K562 (cell line): ENCODE results near the gene LRRC49. TPM values are rescaled to one million over a fixed set of nuclear protein-coding genes. Genes with fewer than 3 reads are reported as not detected.

ENCODE experiments used
- ATAC-seq: fragments of 200-7000 bp; cut with Tn5 transposase; 3 replicates; pipeline ENCODE4 v1.9.1; 2020; ENCODE audit warnings: moderate library complexity
- BruUV-seq: library from RNA; stranded (reverse); fragments of 400-500 nt; replicated peaks from 2 replicates; lab custom pipeline; 2021; lab: Mats Ljungman, UMichigan
- CTCF ChIA-PET: fragments of 300-600 bp; formaldehyde crosslinking; extraction: SDS; loops from one replicate; lab custom pipeline; 2021; ENCODE audit warnings: low intra/inter-chr PET ratio; lab: Yijun Ruan, JAX
- POLR2A ChIA-PET: fragments of 300-600, 350-650 bp; sonication (Branson Sonifier 250); formaldehyde crosslinking; extraction: SDS; loops from one replicate; lab custom pipeline; 2021; ENCODE audit warnings: antibody characterized with exemption, inconsistent platforms; lab: Yijun Ruan, JAX
- DNase-seq, 4 experiments: peaks; one replicate each; pipeline versions ENCODE4 v3.0.0 to v3.0.0-alpha.2; 2011 to 2018; ENCODE audit warnings: low spot score in 3 of 4, mixed read lengths in 3 of 4; ENCODE audit errors: extremely low read depth in 1 of 4
- FAIRE-seq: peaks from 2 replicates; lab custom pipeline; 2011; peaks lifted over from hg19 to GRCh38; lab: Jason Lieb, UNC
- H2AFZ ChIP-seq: 2 replicates; pipeline ENCODE4 v1.6.0; 2011; ENCODE audit warnings: low read depth, low read length, control low read depth, inconsistent platforms
- H3K27ac ChIP-seq: fragments of 200-600 bp; 3 replicates; pipeline ENCODE4 v1.8.0; 2011; ENCODE audit warnings: low read depth, mild to moderate bottlenecking, control low read depth, inconsistent platforms, low read length, moderate library complexity, mixed read lengths; ENCODE audit errors: extremely low read depth
- H3K27me3 ChIP-seq, 2 experiments: fragments of 300-600 bp in 1 of 2; 2 replicates in 1 of 2; 3 replicates in 1 of 2; pipeline versions ENCODE4 v1.6.0 to v1.8.0; 2011; ENCODE audit warnings: inconsistent platforms in 2 of 2, low read length in 2 of 2, mild to moderate bottlenecking in 1 of 2, mixed read lengths in 1 of 2, moderate library complexity in 1 of 2; ENCODE audit not compliant: control insufficient read depth in 2 of 2, insufficient read depth in 2 of 2
- H3K36me3 ChIP-seq: fragments of 300-600 bp; 3 replicates; pipeline ENCODE4 v1.8.0; 2011; ENCODE audit warnings: mild to moderate bottlenecking, low read length, inconsistent platforms; ENCODE audit not compliant: control insufficient read depth, insufficient read depth
- H3K4me1 ChIP-seq, 2 experiments: fragments of 200-600 bp in 1 of 2; replicated peaks in 1 of 2; 2 replicates in 1 of 2; 3 replicates in 1 of 2; pipeline versions ENCODE4 v1.5.1 to v1.8.0; 2011; ENCODE audit warnings: inconsistent platforms in 2 of 2, low read length in 2 of 2, mild to moderate bottlenecking in 1 of 2, mixed read lengths in 1 of 2, moderate library complexity in 1 of 2; ENCODE audit not compliant: control insufficient read depth in 2 of 2, insufficient read depth in 2 of 2
- H3K4me2 ChIP-seq: 2 replicates; pipeline ENCODE4 v1.6.1; 2011; ENCODE audit warnings: low read length, control low read depth, inconsistent platforms, mixed read lengths; ENCODE audit not compliant: insufficient read depth
- H3K4me3 ChIP-seq: fragments of 200-600 bp; sonication (generic), shearing (Covaris generic); 2 replicates; pipeline ENCODE4 v1.5.1; 2016; ENCODE audit warnings: control low read depth, inconsistent platforms
- H3K79me2 ChIP-seq: fragments of 200-600 bp; 3 replicates; pipeline ENCODE4 v1.8.0; 2011; ENCODE audit warnings: low read length, inconsistent platforms; ENCODE audit not compliant: control insufficient read depth, insufficient read depth
- H3K9ac ChIP-seq, 2 experiments: 2 replicates each; pipeline versions ENCODE4 v1.6.0 to v1.6.1; 2011; ENCODE audit warnings: low read depth in 2 of 2, low read length in 2 of 2, control low read depth in 1 of 2, inconsistent platforms in 1 of 2, mild to moderate bottlenecking in 1 of 2, mixed read lengths in 1 of 2; ENCODE audit not compliant: insufficient read depth in 1 of 2
- H3K9me1 ChIP-seq: one replicate; pipeline ENCODE4 v1.6.0; 2011; ENCODE audit warnings: inconsistent platforms, mild to moderate bottlenecking, low read length, moderate library complexity; ENCODE audit not compliant: control insufficient read depth, insufficient read depth
- H3K9me3 ChIP-seq: replicated peaks from 2 replicates; pipeline ENCODE4 v1.5.1; 2011; ENCODE audit warnings: low read depth, low read length, inconsistent platforms; ENCODE audit not compliant: control insufficient read depth, insufficient read depth
- H4K20me1 ChIP-seq: replicated peaks from 2 replicates; pipeline ENCODE4 v1.6.1; 2011; ENCODE audit warnings: low read length, inconsistent platforms, mixed read lengths; ENCODE audit not compliant: control insufficient read depth, insufficient read depth
- CBX1 ChIP-seq: sonication (generic); IDR thresholded peaks from 2 replicates; pipeline ENCODE4 v1.6.1; 2016; ENCODE audit warnings: antibody characterized with exemption, low read depth, mild to moderate bottlenecking
- CBX5 ChIP-seq: IDR thresholded peaks from 2 replicates; pipeline ENCODE4 v1.6.1; 2014; ENCODE audit warnings: low read depth, borderline replicate concordance
- EP400 ChIP-seq: fragments of 450-650 bp; IDR thresholded peaks from 2 replicates; pipeline ENCODE4 v1.6.1; 2017; ENCODE audit warnings: antibody characterized with exemption, mild to moderate bottlenecking, moderate library complexity
- RBM34 ChIP-seq: fragments of 200-400 bp; formaldehyde crosslinking; IDR thresholded peaks from 2 replicates; pipeline ENCODE4 v1.6.1; 2018; ENCODE audit warnings: low read length, borderline replicate concordance; ENCODE audit not compliant: insufficient read depth
- WGBS: fragments of 100-300 bp; shearing (Covaris generic); methylation state at CpG from one replicate; pipeline ENCODE4 v1.1.6; 2016; ENCODE audit warnings: low coverage, mixed read lengths; ENCODE audit not compliant: insufficient coverage; ENCODE audit errors: missing lambda C conversion rate; 5-methylcytosine and 5-hydroxymethylcytosine counted together
- in situ Hi-C: fragments of 300-500 bp; cut with MboI; formaldehyde crosslinking; loops from 4 replicates; pipeline ENCODE4 v1.15.0; 2018; ENCODE audit warnings: inconsistent platforms, mixed read lengths
- intact Hi-C: fragments of 100-400 bp; cut with micrococcal nuclease; formaldehyde crosslinking; loops from 2 replicates; pipeline ENCODE4 v1.14.2; 2022
- polyA plus RNA-seq, 8 experiments: library from polyadenylated mRNA; depleted of rRNA in 4 of 8; stranded (reverse) in 5 of 8; unstranded in 3 of 8; fragments of >200 nt; fragmentation: Nextera tagmentation in 2 of 8; fragmentation: Illumina TruSeq in 1 of 8; extraction: Ambion mirVana in 2 of 8; extraction: Trizol in 1 of 8; gene quantifications; 2 replicates each; pipeline versions ENCODE4 v1.2.1 to v1.2.3, GENCODE V29; 2011 to 2014; ENCODE audit warnings: inconsistent platforms in 1 of 8, missing spikeins in 1 of 8
- total RNA-seq, 7 experiments: library from RNA; depleted of rRNA in 6 of 7; stranded (reverse); fragments of >200 nt in 6 of 7; fragmentation: Illumina TruSeq in 2 of 7; extraction: Trizol in 2 of 7; gene quantifications; 2 replicates each; pipeline versions ENCODE4 v1.2.1 to v1.2.3, GENCODE V29; 2011 to 2021; ENCODE audit warnings: low replicate concordance in 1 of 7
- TF ChIP-seq, protein P1 (sequence below): fragments of 250-450 bp; sonication (Bioruptor Pico); IDR thresholded peaks from 2 replicates; pipeline ENCODE4 v1.4.0; 2020; ENCODE audit warnings: mild to moderate bottlenecking, moderate library complexity
- TF ChIP-seq, protein P2 (sequence below): sonication (generic); formaldehyde crosslinking; IDR thresholded peaks from 2 replicates; pipeline ENCODE4 v1.8.0; 2023; ENCODE audit warnings: mild to moderate bottlenecking, missing genetic modification reagents

Gene LRRC49
- total and polyA plus RNA-seq, 9 of the 15 experiments (the other 6 are each of a cell fraction or from before 2014, with no cell fraction given): 0.32 TPM; not detected in 8

DNA sequence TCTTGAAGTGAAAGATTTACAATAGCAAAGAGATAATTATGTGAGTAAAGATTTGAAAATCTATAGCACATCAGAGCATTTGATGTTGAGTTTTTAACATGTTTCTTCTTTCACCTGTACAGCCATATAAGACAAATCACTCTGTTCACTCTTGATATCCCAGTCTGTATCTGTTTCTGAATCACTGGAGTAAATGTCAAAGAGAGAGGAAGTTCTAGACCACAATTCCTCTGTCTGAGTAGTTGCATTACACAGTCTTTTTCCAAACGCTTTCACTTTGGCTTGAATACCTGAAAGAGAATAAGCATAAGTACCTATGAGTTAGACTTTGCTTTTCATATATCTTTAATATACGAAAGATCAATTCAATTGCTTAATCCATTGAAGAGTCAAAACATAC is 10.3 kb upstream of the LRRC49 start:
- no peaks in the 10 kb centered on the region for H3K36me3 ChIP-seq
- no TSS peak for BruUV-seq
- no peak for ATAC-seq
- H3K4me2 ChIP-seq: no peak overlapping the region
- H3K9ac ChIP-seq: no peak overlapping the region
- H3K4me3 ChIP-seq: no peak overlapping the region
- no peak for DNase-seq
- H3K4me1 ChIP-seq: no peaks in the 10 kb centered on the region
- in situ Hi-C loops (no loop called here), intact Hi-C loops (no loop called here)
- H3K79me2 ChIP-seq: no peaks in the 10 kb centered on the region
- H3K9me1 ChIP-seq: no peaks in the 10 kb centered on the region
- CTCF ChIA-PET: no interaction called here
- TF ChIP-seq, protein P1, sequence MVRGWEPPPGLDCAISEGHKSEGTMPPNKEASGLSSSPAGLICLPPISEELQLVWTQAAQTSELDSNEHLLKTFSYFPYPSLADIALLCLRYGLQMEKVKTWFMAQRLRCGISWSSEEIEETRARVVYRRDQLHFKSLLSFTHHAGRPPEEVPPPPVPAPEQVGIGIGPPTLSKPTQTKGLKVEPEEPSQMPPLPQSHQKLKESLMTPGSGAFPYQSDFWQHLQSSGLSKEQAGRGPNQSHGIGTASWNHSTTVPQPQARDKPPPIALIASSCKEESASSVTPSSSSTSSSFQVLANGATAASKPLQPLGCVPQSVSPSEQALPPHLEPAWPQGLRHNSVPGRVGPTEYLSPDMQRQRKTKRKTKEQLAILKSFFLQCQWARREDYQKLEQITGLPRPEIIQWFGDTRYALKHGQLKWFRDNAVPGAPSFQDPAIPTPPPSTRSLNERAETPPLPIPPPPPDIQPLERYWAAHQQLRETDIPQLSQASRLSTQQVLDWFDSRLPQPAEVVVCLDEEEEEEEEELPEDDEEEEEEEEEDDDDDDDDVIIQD: no peak
- TF ChIP-seq CBX1 (no peak), EP400 (no peak), RBM34 (no peak), CBX5 (no peak)
- TF ChIP-seq, protein P2, sequence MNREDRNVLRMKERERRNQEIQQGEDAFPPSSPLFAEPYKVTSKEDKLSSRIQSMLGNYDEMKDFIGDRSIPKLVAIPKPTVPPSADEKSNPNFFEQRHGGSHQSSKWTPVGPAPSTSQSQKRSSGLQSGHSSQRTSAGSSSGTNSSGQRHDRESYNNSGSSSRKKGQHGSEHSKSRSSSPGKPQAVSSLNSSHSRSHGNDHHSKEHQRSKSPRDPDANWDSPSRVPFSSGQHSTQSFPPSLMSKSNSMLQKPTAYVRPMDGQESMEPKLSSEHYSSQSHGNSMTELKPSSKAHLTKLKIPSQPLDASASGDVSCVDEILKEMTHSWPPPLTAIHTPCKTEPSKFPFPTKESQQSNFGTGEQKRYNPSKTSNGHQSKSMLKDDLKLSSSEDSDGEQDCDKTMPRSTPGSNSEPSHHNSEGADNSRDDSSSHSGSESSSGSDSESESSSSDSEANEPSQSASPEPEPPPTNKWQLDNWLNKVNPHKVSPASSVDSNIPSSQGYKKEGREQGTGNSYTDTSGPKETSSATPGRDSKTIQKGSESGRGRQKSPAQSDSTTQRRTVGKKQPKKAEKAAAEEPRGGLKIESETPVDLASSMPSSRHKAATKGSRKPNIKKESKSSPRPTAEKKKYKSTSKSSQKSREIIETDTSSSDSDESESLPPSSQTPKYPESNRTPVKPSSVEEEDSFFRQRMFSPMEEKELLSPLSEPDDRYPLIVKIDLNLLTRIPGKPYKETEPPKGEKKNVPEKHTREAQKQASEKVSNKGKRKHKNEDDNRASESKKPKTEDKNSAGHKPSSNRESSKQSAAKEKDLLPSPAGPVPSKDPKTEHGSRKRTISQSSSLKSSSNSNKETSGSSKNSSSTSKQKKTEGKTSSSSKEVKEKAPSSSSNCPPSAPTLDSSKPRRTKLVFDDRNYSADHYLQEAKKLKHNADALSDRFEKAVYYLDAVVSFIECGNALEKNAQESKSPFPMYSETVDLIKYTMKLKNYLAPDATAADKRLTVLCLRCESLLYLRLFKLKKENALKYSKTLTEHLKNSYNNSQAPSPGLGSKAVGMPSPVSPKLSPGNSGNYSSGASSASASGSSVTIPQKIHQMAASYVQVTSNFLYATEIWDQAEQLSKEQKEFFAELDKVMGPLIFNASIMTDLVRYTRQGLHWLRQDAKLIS (CRISPR knock-in tag): no peak
- FAIRE-seq: no peak
- H4K20me1 ChIP-seq: no peaks in the 10 kb centered on the region
- H3K27ac ChIP-seq: no peak overlapping the region
- H3K27me3 ChIP-seq: no peaks in the 10 kb centered on the region
- POLR2A ChIA-PET: interaction anchor here (0.8 kb wide), 1 partner anchor 9 kb away, joined by 3 read pairs; no protein-coding TSS in a partner anchor
- H3K9me3 ChIP-seq: no peaks in the 10 kb centered on the region
- no peak overlapping the region for H2AFZ ChIP-seq
- WGBS: 0% methylated on average over 2 of the region's 2 CpGs
